IMR-90 (cell line): ENCODE data around the gene BGN. TPM values are rescaled to one million over a fixed set of nuclear protein-coding genes. Genes with fewer than 3 reads are reported as not detected.

Experiments
- ATAC-seq: fragments of 200-7000 bp; cut with Tn5 transposase; 2 replicates; pipeline ENCODE4 v1.9.1; 2020; ENCODE audit warnings: low read depth, mild to moderate bottlenecking, moderate library complexity
- BruUV-seq: library from RNA; stranded (reverse); fragments of 400-500 nt; replicated peaks from 2 replicates; lab custom pipeline; 2021; lab: Mats Ljungman, UMichigan
- CTCF ChIA-PET: fragments of 300-600 bp; formaldehyde crosslinking; extraction: SDS; loops from one replicate; lab custom pipeline; 2021; ENCODE audit warnings: antibody characterized with exemption; lab: Yijun Ruan, JAX
- POLR2A ChIA-PET: fragments of 300-600 bp; sonication (Branson Sonifier 250); formaldehyde crosslinking; loops from one replicate; lab custom pipeline; 2022; ENCODE audit warnings: antibody characterized with exemption; ENCODE audit not compliant: unreplicated experiment; lab: Charles Lee
- DNase-seq: peaks from one replicate; pipeline ENCODE4 v3.0.0; 2013
- H2AFZ ChIP-seq: replicated peaks from 2 replicates; pipeline ENCODE3; 2013; ENCODE audit warnings: low read length, mild to moderate bottlenecking; ENCODE audit not compliant: poor library complexity
- H2AK5ac ChIP-seq: 2 replicates; pipeline ENCODE4 v1.6.1; 2013; ENCODE audit warnings: low read depth, low read length, inconsistent platforms
- H2AK9ac ChIP-seq: replicated peaks from 2 replicates; pipeline ENCODE3; 2013; ENCODE audit warnings: mild to moderate bottlenecking, low read depth, low read length, moderate library complexity; ENCODE audit not compliant: poor library complexity
- H2BK120ac ChIP-seq: 2 replicates; pipeline ENCODE4 v1.6.1; 2013; ENCODE audit warnings: low read depth, low read length, inconsistent platforms
- H2BK15ac ChIP-seq: 3 replicates; pipeline ENCODE4 v1.6.1; 2013; ENCODE audit warnings: low read depth, low read length, inconsistent platforms
- H2BK20ac ChIP-seq: 2 replicates; pipeline ENCODE4 v1.6.1; 2013; ENCODE audit warnings: low read depth, mild to moderate bottlenecking, inconsistent platforms, low read length, moderate library complexity
- H2BK5ac ChIP-seq: 2 replicates; pipeline ENCODE4 v1.6.1; 2013; ENCODE audit warnings: mild to moderate bottlenecking, low read depth, low read length, inconsistent platforms; ENCODE audit not compliant: poor library complexity, severe bottlenecking
- H3K14ac ChIP-seq: replicated peaks from 2 replicates; pipeline ENCODE4 v1.6.1; 2013; ENCODE audit warnings: low read depth, low read length, inconsistent platforms
- H3K18ac ChIP-seq: 2 replicates; pipeline ENCODE4 v1.6.1; 2013; ENCODE audit warnings: low read depth, low read length, control low read depth
- H3K23ac ChIP-seq: 2 replicates; pipeline ENCODE4 v1.6.1; 2013; ENCODE audit warnings: low read depth, low read length, inconsistent platforms
- H3K27ac ChIP-seq: 2 replicates; pipeline ENCODE4 v1.5.1; 2013; ENCODE audit warnings: mild to moderate bottlenecking, control low read depth, low read length; ENCODE audit not compliant: insufficient read depth
- H3K27me3 ChIP-seq: 2 replicates; pipeline ENCODE4 v1.6.1; 2013; ENCODE audit warnings: low read length; ENCODE audit not compliant: control insufficient read depth, insufficient read depth
- H3K36me3 ChIP-seq: 2 replicates; pipeline ENCODE4 v1.6.1; 2013; ENCODE audit warnings: low read length, mixed read lengths; ENCODE audit not compliant: control insufficient read depth, insufficient read depth
- H3K4ac ChIP-seq: 2 replicates; pipeline ENCODE4 v1.6.1; 2013; ENCODE audit warnings: low read depth, low read length, inconsistent platforms
- H3K4me1 ChIP-seq: 2 replicates; pipeline ENCODE4 v1.6.1; 2013; ENCODE audit warnings: low read length, mixed read lengths; ENCODE audit not compliant: control insufficient read depth, insufficient read depth
- H3K4me2 ChIP-seq: 2 replicates; pipeline ENCODE4 v1.6.1; 2013; ENCODE audit warnings: low read depth, mild to moderate bottlenecking, control low read depth, low read length, moderate library complexity
- H3K4me3 ChIP-seq: 2 replicates; pipeline ENCODE4 v1.5.1; 2013; ENCODE audit warnings: low read depth, mild to moderate bottlenecking, control low read depth, low read length, moderate library complexity; ENCODE audit not compliant: insufficient read depth
- H3K56ac ChIP-seq: 2 replicates; pipeline ENCODE4 v1.6.1; 2013; ENCODE audit warnings: low read length, inconsistent platforms; ENCODE audit not compliant: insufficient read depth; ENCODE audit errors: extremely low read depth
- H3K79me1 ChIP-seq, 2 experiments: 2 replicates each; pipeline ENCODE4 v1.6.1; 2013; ENCODE audit warnings: low read length in 2 of 2, inconsistent platforms in 1 of 2, low read depth in 1 of 2
- H3K9ac ChIP-seq: 2 replicates; pipeline ENCODE4 v1.6.1; 2013; ENCODE audit warnings: low read depth, low read length, control low read depth
- H3K9me1 ChIP-seq: 2 replicates; pipeline ENCODE4 v1.6.1; 2013; ENCODE audit warnings: low read length, inconsistent platforms; ENCODE audit not compliant: insufficient read depth
- H3K9me3 ChIP-seq: 2 replicates; pipeline ENCODE4 v1.6.1; 2013; ENCODE audit warnings: low read length; ENCODE audit not compliant: control insufficient read depth, insufficient read depth
- H4K20me1 ChIP-seq: 2 replicates; pipeline ENCODE4 v1.6.1; 2013; ENCODE audit warnings: low read length, inconsistent platforms; ENCODE audit not compliant: insufficient read depth
- H4K5ac ChIP-seq: 2 replicates; pipeline ENCODE4 v1.6.1; 2013; ENCODE audit warnings: mild to moderate bottlenecking, low read depth, low read length, control low read depth
- H4K8ac ChIP-seq, 2 experiments: 2 replicates each; pipeline ENCODE4 v1.6.1; 2013; ENCODE audit warnings: low read depth in 2 of 2, low read length in 2 of 2, control low read depth in 1 of 2, inconsistent platforms in 1 of 2
- H4K91ac ChIP-seq: 2 replicates; pipeline ENCODE4 v1.6.1; 2013; ENCODE audit warnings: low read depth, low read length, inconsistent platforms; ENCODE audit not compliant: insufficient read depth
- BHLHE40 ChIP-seq: fragments of 150-350 bp; IDR thresholded peaks from 2 replicates; pipeline ENCODE4 v1.6.1; 2016; ENCODE audit warnings: mild to moderate bottlenecking, low read depth, low read length
- CEBPB ChIP-seq: IDR thresholded peaks from 2 replicates; pipeline ENCODE4 v1.6.1; 2012; ENCODE audit warnings: low read depth, low read length, improper control_type of control experiment
- CHD1 ChIP-seq: IDR thresholded peaks from 2 replicates; pipeline ENCODE4 v1.6.1; 2012; ENCODE audit warnings: low read depth, low read length, improper control_type of control experiment
- CTCF ChIP-seq: conservative IDR thresholded peaks from 2 replicates; pipeline ENCODE4 v1.5.1; 2012; ENCODE audit warnings: mild to moderate bottlenecking, low read depth, low read length, improper control_type of control experiment
- ELK1 ChIP-seq: fragments of 150-350 bp; IDR thresholded peaks from 2 replicates; pipeline ENCODE4 v1.6.1; 2016; ENCODE audit warnings: low read depth, mild to moderate bottlenecking, low read length, moderate library complexity, borderline replicate concordance
- FOS ChIP-seq: fragments of 150-350 bp; IDR thresholded peaks from 2 replicates; pipeline ENCODE4 v1.6.1; 2016; ENCODE audit warnings: low read depth, low read length
- MAFK ChIP-seq: IDR thresholded peaks from 2 replicates; pipeline ENCODE4 v1.6.1; 2012; ENCODE audit warnings: low read depth, low read length, improper control_type of control experiment
- MAZ ChIP-seq: IDR thresholded peaks from 2 replicates; pipeline ENCODE4 v1.6.1; 2012; ENCODE audit warnings: low read depth, mild to moderate bottlenecking, low read length, improper control_type of control experiment, moderate library complexity, borderline replicate concordance
- MXI1 ChIP-seq: IDR thresholded peaks from 2 replicates; pipeline ENCODE4 v1.6.1; 2012; ENCODE audit warnings: low read depth, mild to moderate bottlenecking, low read length, moderate library complexity, borderline replicate concordance
- NFE2L2 ChIP-seq: fragments of 150-350 bp; IDR thresholded peaks from 2 replicates; pipeline ENCODE4 v1.6.1; 2016; ENCODE audit warnings: low read depth, mild to moderate bottlenecking, low read length
- POLR2A ChIP-seq: IDR thresholded peaks from 2 replicates; pipeline ENCODE4 v1.6.1; 2012; ENCODE audit warnings: mild to moderate bottlenecking, low read depth, low read length
- RAD21 ChIP-seq: IDR thresholded peaks from 2 replicates; pipeline ENCODE4 v1.6.1; 2012; ENCODE audit warnings: low read length, improper control_type of control experiment
- RCOR1 ChIP-seq: IDR thresholded peaks from 2 replicates; pipeline ENCODE4 v1.6.1; 2012; ENCODE audit warnings: mild to moderate bottlenecking, low read length, improper control_type of control experiment; ENCODE audit not compliant: insufficient replicate concordance
- RFX5 ChIP-seq: IDR thresholded peaks from 2 replicates; pipeline ENCODE4 v1.8.0; 2012; ENCODE audit warnings: low read depth, mild to moderate bottlenecking, low read length, moderate library complexity
- SMC3 ChIP-seq: fragments of 150-350 bp; IDR thresholded peaks from 2 replicates; pipeline ENCODE4 v1.6.1; 2016; ENCODE audit warnings: low read depth, mild to moderate bottlenecking, antibody characterized with exemption, low read length, moderate library complexity
- USF2 ChIP-seq: fragments of 150-350 bp; IDR thresholded peaks from 2 replicates; pipeline ENCODE4 v1.6.1; 2017; ENCODE audit warnings: mild to moderate bottlenecking, antibody characterized with exemption, low read length, low read depth
- WGBS, 2 experiments: methylation state at CpG; one replicate each; pipeline versions ENCODE4 v1.1.5 to v1.1.7; 2013; ENCODE audit warnings: missing lambda C conversion rate in 2 of 2; ENCODE audit not compliant: insufficient read length in 1 of 2; ENCODE audit errors: extremely low coverage in 2 of 2; 5-methylcytosine and 5-hydroxymethylcytosine counted together
- dilution Hi-C: fragments of 300-500 bp; cut with HindIII; formaldehyde crosslinking; loops from one replicate; pipeline ENCODE4 v1.14.3; 2018; ENCODE audit warnings: low sequenced_read_pairs; ENCODE audit not compliant: unreplicated experiment
- in situ Hi-C: fragments of 300-500 bp; cut with MboI; formaldehyde crosslinking; loops from 3 replicates; pipeline ENCODE4 v1.14.3; 2019; ENCODE audit warnings: low sequenced_read_pairs, inconsistent platforms, mixed read lengths
- intact Hi-C: fragments of 100-400 bp; cut with micrococcal nuclease; formaldehyde crosslinking; loops from 2 replicates; pipeline ENCODE4 v1.10.0; 2022
- polyA plus RNA-seq, 3 experiments: library from polyadenylated mRNA; depleted of rRNA; stranded (reverse); fragments of >200 nt; gene quantifications; 2 replicates each; pipeline ENCODE4 v1.2.3, GENCODE V29; 2012; ENCODE audit warnings: low replicate concordance in 1 of 3
- total RNA-seq: library from RNA; depleted of rRNA; stranded (reverse); fragments of >200 nt; gene quantifications from 2 replicates; pipeline ENCODE4 v1.2.3, GENCODE V29; 2012

Gene BGN
- total and polyA plus RNA-seq, 2 of the 4 experiments (the other 2 are of a cell fraction) = 11.3 to 298 TPM

- no peak overlapping the region for H2BK15ac ChIP-seq
- DNase-seq (no peak), ATAC-seq (no peak)
- H3K9ac ChIP-seq = no peak overlapping the region
- in situ Hi-C loops = no loop called here
- H3K27ac ChIP-seq = no peak overlapping the region
- H3K4me1 ChIP-seq = no peaks in the 10 kb centered on the region
- no peak overlapping the region for H4K8ac ChIP-seq
- no peaks in the 10 kb centered on the region for H4K20me1 ChIP-seq
- no peak overlapping the region for H4K91ac ChIP-seq
- peaks cover 15% of the 10 kb centered on the region for H3K27me3 ChIP-seq
- no peak overlapping the region for H2AK5ac ChIP-seq
- H3K56ac ChIP-seq = no peak overlapping the region
- H2BK120ac ChIP-seq = no peak overlapping the region
- no peak overlapping the region for H3K18ac ChIP-seq
- 61 to 100% methylated on average over 1 to 2 of the region's 3 CpGs for WGBS, 2 experiments
- H3K36me3 ChIP-seq = no peaks in the 10 kb centered on the region
- no peak overlapping the region for H3K4me3 ChIP-seq
- H3K79me1 ChIP-seq = no peaks in the 10 kb centered on the region
- no peak overlapping the region for H3K4ac ChIP-seq
- dilution Hi-C loops = no loop called here
- H3K9me3 ChIP-seq = no peaks in the 10 kb centered on the region
- no peak overlapping the region for H3K4me2 ChIP-seq
- H3K23ac ChIP-seq = no peak overlapping the region
- no peak overlapping the region for H2BK20ac ChIP-seq
- H2AK9ac ChIP-seq = peak overlapping the region; percentile 55
- POLR2A ChIA-PET = no interaction called here
- TF ChIP-seq SMC3 (no peak), NFE2L2 (no peak), CTCF (no peak), POLR2A (no peak), CHD1 (no peak), USF2 (no peak), RCOR1 (no peak), FOS (no peak), MAFK (no peak), RAD21 (no peak), MAZ (no peak), BHLHE40 (no peak), ELK1 (no peak), CEBPB (no peak), MXI1 (no peak), RFX5 (no peak)
- H2AFZ ChIP-seq = peak overlapping the region; percentile 49
- no peak overlapping the region for H4K5ac ChIP-seq
- CTCF ChIA-PET = no interaction called here
- intact Hi-C loops = no loop called here
- peak overlapping the region; percentile 48 for H2BK5ac ChIP-seq
- no TSS peak for BruUV-seq
- no peaks in the 10 kb centered on the region; the same call in 1 of the 2 replicates for H3K9me1 ChIP-seq
- no peak overlapping the region for H3K14ac ChIP-seq
Measured at GRCh38 chrX:153512501-153512893, 17.7 kb downstream of the BGN start.
